Lung (tissue), 12 donors: ENCODE measurements around the gene PTTG1. TPM values are rescaled to one million over a fixed set of nuclear protein-coding genes. Genes with fewer than 3 reads are reported as not detected.

Source experiments
- ATAC-seq: fragments of 200-7000 bp; cut with Tn5 transposase; one replicate; pipeline ENCODE4 v1.9.1; 2020; ENCODE audit warnings: moderate number of reproducible peaks; ENCODE audit not compliant: insufficient read depth, low FRiP score
- DNase-seq, 3 donors: peaks; one replicate each; pipeline ENCODE4 v3.0.0-alpha.2; 2013 to 2017
- H3K27ac ChIP-seq, 2 donors: one replicate each; pipeline ENCODE4 v1.5.1; 2013; ENCODE audit warnings: mild to moderate bottlenecking in 2 of 2, moderate library complexity in 2 of 2, control low read depth in 1 of 2, inconsistent platforms in 1 of 2, low read depth in 1 of 2, low read length in 1 of 2
- H3K27me3 ChIP-seq, 3 donors: one replicate each; pipeline ENCODE4 v1.5.1; 2013; ENCODE audit warnings: low read length in 2 of 3; ENCODE audit not compliant: control insufficient read depth in 3 of 3, insufficient read depth in 3 of 3
- H3K36me3 ChIP-seq, 4 donors: one replicate each; pipeline ENCODE4 v1.5.1; 2013; ENCODE audit warnings: low read length in 4 of 4, mild to moderate bottlenecking in 1 of 4, moderate library complexity in 1 of 4; ENCODE audit not compliant: control insufficient read depth in 4 of 4, insufficient read depth in 4 of 4
- H3K4me1 ChIP-seq, 5 donors: one replicate each; pipeline ENCODE4 v1.5.1; 2013; ENCODE audit warnings: low read length in 5 of 5, mild to moderate bottlenecking in 2 of 5, moderate library complexity in 1 of 5; ENCODE audit not compliant: control insufficient read depth in 5 of 5, insufficient read depth in 5 of 5
- H3K4me3 ChIP-seq: one replicate; pipeline ENCODE4 v1.5.1; 2013; ENCODE audit warnings: mild to moderate bottlenecking, control low read depth, moderate library complexity
- H3K9ac ChIP-seq, 2 donors: one replicate each; pipeline ENCODE4 v1.5.1; 2013; ENCODE audit warnings: low read length in 2 of 2, control low read depth in 1 of 2; ENCODE audit not compliant: insufficient read depth in 1 of 2
- H3K9me3 ChIP-seq, 4 donors: one replicate each; pipeline ENCODE4 v1.5.1; 2013; ENCODE audit warnings: low read length in 3 of 4, mild to moderate bottlenecking in 1 of 4, moderate library complexity in 1 of 4; ENCODE audit not compliant: control insufficient read depth in 4 of 4, insufficient read depth in 3 of 4
- WGBS, 2 donors: extraction: QIAGEN DNeasy Blood & Tissue Kit; methylation state at CpG; one replicate each; pipeline ENCODE4 v1.1.7; 2013; 5-methylcytosine and 5-hydroxymethylcytosine counted together
- polyA plus RNA-seq, 2 donors: library from polyadenylated mRNA; stranded (reverse); fragments of 200-250 nt; gene quantifications; one replicate each; pipeline ENCODE4 v1.2.1, GENCODE V29; 2013
- total RNA-seq, 2 donors: library from RNA; depleted of rRNA in 1 of 2; stranded (reverse); fragments of >200 nt in 1 of 2; gene quantifications; one replicate each; pipeline ENCODE4 v1.2.1, GENCODE V29; 2014 to 2021
- TF ChIP-seq, protein P1 (sequence below): IDR thresholded peaks from 2 replicates; pipeline ENCODE4 v1.5.1; 2012; ENCODE audit warnings: mild to moderate bottlenecking; ENCODE audit errors: control extremely low read depth, extremely low read depth
- donor health status: control.
- donor health status: control.
- donor health status: Bipolar disorder and iron deficiency.
- donor health status: healthy.
- donor health status: DM: yes; HTN: yes; CAD: no.

The PTTG1 gene
- total and polyA plus RNA-seq, 4 donors = 4.0 to 29.2 (median 15.4) TPM

DNA sequence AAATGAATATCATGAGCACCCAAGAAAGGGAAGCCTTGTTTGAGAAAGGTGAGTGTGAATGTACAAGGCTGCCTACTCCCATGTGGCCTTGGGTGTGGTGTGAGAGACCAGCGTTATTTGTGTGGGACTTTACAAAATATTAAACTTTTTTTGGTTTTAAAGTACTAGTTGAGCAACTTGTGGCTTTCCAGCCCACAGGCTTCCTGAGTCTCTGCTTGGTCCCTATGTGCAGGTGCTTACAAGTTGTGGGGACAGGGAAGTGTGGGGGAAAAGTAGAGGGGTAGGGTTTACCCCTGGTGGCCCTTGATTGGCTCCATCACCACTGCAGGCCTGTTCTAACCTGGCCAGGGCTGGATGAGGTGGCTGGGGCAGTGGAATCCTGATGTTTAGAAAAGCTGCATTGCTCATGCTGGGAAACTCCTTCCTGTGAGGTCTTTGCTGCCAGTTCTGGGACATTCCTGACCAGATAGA lies 19.7 kb downstream of the PTTG1 start:
- H3K36me3 ChIP-seq = no peaks in the 10 kb centered on the region
- H3K9ac ChIP-seq = no peak overlapping the region
- 0 to 17% methylated on average over 1 of the region's 1 CpG for WGBS, 2 donors
- DNase-seq = no peak
- no peak for ATAC-seq
- no peaks in the 10 kb centered on the region for H3K27me3 ChIP-seq
- H3K27ac ChIP-seq = no peak overlapping the region
- peaks cover 0 to 2% (median 0%) of the 10 kb centered on the region in 4 donors for H3K9me3 ChIP-seq
- TF ChIP-seq, protein P1, sequence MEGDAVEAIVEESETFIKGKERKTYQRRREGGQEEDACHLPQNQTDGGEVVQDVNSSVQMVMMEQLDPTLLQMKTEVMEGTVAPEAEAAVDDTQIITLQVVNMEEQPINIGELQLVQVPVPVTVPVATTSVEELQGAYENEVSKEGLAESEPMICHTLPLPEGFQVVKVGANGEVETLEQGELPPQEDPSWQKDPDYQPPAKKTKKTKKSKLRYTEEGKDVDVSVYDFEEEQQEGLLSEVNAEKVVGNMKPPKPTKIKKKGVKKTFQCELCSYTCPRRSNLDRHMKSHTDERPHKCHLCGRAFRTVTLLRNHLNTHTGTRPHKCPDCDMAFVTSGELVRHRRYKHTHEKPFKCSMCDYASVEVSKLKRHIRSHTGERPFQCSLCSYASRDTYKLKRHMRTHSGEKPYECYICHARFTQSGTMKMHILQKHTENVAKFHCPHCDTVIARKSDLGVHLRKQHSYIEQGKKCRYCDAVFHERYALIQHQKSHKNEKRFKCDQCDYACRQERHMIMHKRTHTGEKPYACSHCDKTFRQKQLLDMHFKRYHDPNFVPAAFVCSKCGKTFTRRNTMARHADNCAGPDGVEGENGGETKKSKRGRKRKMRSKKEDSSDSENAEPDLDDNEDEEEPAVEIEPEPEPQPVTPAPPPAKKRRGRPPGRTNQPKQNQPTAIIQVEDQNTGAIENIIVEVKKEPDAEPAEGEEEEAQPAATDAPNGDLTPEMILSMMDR = no peak
- no peak overlapping the region for H3K4me3 ChIP-seq
- H3K4me1 ChIP-seq = peaks cover 0 to 7% (median 0%) of the 10 kb centered on the region in 5 donors

GRCh38 chr5:160442824-160443431 lies 21.3 kb downstream of the PTTG1 start:
- no peak overlapping the region for H3K27ac ChIP-seq
- peaks cover 0 to 2% (median 0%) of the 10 kb centered on the region in 4 donors for H3K9me3 ChIP-seq
- TF ChIP-seq, protein P1 = no peak
- no peaks in the 10 kb centered on the region for H3K36me3 ChIP-seq
- H3K9ac ChIP-seq = no peak overlapping the region
- peaks cover 0 to 7% (median 0%) of the 10 kb centered on the region in 5 donors for H3K4me1 ChIP-seq
- no peak overlapping the region for H3K4me3 ChIP-seq
- WGBS, 2 donors = 74 to 81% methylated on average over 4 of the region's 4 CpGs
- no peak for ATAC-seq
- H3K27me3 ChIP-seq = no peaks in the 10 kb centered on the region
- peak in 1 of 3 donors; percentile 70 for DNase-seq

DNA sequence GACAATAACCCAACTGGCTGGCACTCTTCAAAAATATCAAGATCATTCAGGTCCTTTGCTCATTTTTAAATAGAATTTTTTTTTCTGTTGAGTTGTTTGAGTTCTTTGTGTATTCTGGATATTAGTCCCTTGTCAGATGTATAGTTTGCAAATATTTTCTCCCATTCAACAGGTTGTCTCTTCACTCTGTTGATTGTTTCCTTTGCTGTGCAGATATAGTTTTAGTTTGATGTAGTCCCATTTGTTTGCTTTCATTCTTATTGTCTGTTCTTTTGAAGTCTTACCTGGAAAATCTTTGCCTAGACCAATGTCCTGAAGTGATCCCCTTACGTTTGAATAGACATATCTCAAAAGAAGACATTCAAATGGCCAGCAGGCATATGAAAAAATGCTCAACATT lies 22.8 kb downstream of the PTTG1 start:
- no peaks in the 10 kb centered on the region for H3K36me3 ChIP-seq
- H3K9me3 ChIP-seq = peaks cover 0 to 2% (median 0%) of the 10 kb centered on the region in 4 donors
- TF ChIP-seq, protein P1 = no peak
- no peak overlapping the region for H3K4me3 ChIP-seq
- DNase-seq = no peak
- ATAC-seq = no peak
- no peaks in the 10 kb centered on the region for H3K4me1 ChIP-seq
- WGBS, 2 donors = 82 to 85% methylated on average over 1 of the region's 1 CpG
- H3K9ac ChIP-seq = no peak overlapping the region
- H3K27ac ChIP-seq = no peak overlapping the region
- no peaks in the 10 kb centered on the region for H3K27me3 ChIP-seq
